ENCODE data around the gene BTBD9. TPM values are rescaled to one million over a fixed set of nuclear protein-coding genes. Genes with fewer than 3 reads are reported as not detected.

Gene BTBD9
- total RNA-seq, 1 experiment from 2014 or later, result 8.9 TPM

DNA sequence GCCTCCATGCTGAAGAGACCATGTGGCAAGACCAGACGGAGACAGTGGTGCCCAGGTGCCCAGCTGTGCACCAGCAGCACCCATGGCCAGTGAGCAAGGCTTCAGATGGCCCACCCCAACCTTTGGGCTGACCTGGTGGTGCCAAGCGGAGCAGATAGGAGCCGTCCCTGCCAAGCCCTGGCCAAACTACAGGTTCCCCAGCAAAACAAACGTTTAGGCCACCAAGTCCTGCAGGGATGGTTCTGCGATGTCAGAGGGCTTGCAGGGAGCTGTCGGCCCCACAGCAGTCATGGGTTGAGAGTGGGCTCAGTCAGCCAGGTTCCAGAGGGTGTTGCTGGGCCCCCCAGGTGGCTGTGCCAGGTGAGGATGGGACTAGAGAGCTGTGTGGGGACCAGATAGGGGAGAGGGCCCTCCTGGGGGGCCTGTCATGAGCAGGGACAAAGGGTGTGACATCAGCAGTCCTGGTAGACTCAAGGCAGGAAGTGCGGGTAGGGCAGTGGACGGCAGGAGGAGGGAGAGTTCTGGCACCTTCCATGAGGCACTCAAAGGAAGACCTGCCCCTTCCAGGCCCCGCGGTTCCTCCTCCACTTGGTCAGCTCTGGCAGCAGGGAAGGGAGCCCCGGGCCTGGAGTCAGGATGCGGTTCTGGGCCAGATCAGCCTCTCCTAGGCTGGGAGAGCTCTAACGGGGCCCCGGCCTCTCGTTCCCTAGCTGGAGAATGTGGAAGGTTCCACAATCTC lies 477.8 kb downstream of the BTBD9 start:
- Histone ChIP-seq H3K56ac (ENCODE audit: insufficient read length, low read depth, low read length) (no peak overlapping the region), H2BK12ac (ENCODE audit: insufficient read length, low read depth, low read length) (no peak overlapping the region), H3K9ac (ENCODE audit: extremely low read depth, insufficient read length, low read length) (no peak overlapping the region), H4K91ac (ENCODE audit: insufficient read length, low read depth, low read length) (no peak overlapping the region), H3K4me1 (ENCODE audit: insufficient read depth, low read length) (no peaks in the 10 kb centered on the region; the same call in 1 of the 2 replicates), H2BK15ac (ENCODE audit: low read depth, low read length) (no peak overlapping the region), H3K27ac (ENCODE audit: insufficient read length, low read depth, low read length) (no peak overlapping the region), H4K5ac (ENCODE audit: insufficient read length, low read depth, low read length) (no peak overlapping the region), H3K27me3 (ENCODE audit: insufficient read depth, low read length) (no peaks in the 10 kb centered on the region), H2AFZ (ENCODE audit: low read length) (no peak overlapping the region), H2BK120ac (ENCODE audit: low read depth, low read length, poor library complexity, severe bottlenecking) (no peak overlapping the region), H3K9me3 (ENCODE audit: control insufficient read depth, low read depth, low read length) (no peaks in the 10 kb centered on the region), H3K14ac (ENCODE audit: insufficient read depth, low read length) (no peak overlapping the region), H4K20me1 (ENCODE audit: control insufficient read depth, insufficient read depth, insufficient read length) (no peaks in the 10 kb centered on the region), H4K8ac (replicated peaks; ENCODE audit: insufficient read length, low read depth, low read length) (no peak overlapping the region), H3K79me2 (ENCODE audit: insufficient read depth, low read length) (no peaks in the 10 kb centered on the region), H3K18ac (ENCODE audit: insufficient read length, low read depth, low read length) (no peak overlapping the region), H3K4me2 (ENCODE audit: insufficient read depth, insufficient read length, low read length) (no peak overlapping the region), H3K23me2 (ENCODE audit: insufficient read length, low read depth, low read length, poor library complexity, severe bottlenecking) (no peaks in the 10 kb centered on the region), H2BK5ac (ENCODE audit: insufficient read length, low read length) (no peak overlapping the region), H3K23ac (ENCODE audit: insufficient read length, low read depth, low read length) (no peak overlapping the region), H3K79me1 (ENCODE audit: insufficient read depth, low read depth, low read length, poor library complexity, severe bottlenecking) (no peaks in the 10 kb centered on the region), H3K4ac (ENCODE audit: low read depth, low read length) (no peak overlapping the region), H2BK20ac (ENCODE audit: low read depth, low read length, poor library complexity, severe bottlenecking) (no peak overlapping the region), H3T11ph (ENCODE audit: low read length) (no peak overlapping the region), H2AK5ac (ENCODE audit: insufficient read length, low read length) (no peak overlapping the region)
- H3K36me3 Mint-ChIP-seq (ENCODE audit: insufficient read depth in 1 of 3, low read depth in 3 of 3), result peaks cover 2 to 12% (median 4%) of the 10 kb centered on the region in 3 experiments; a peak in 6 of 7 replicates
- no peaks in the 10 kb centered on the region for H3K9me3 Mint-ChIP-seq
- peaks cover 7 to 15% of the 10 kb centered on the region in 2 experiments; a peak in 3 of 4 replicates for H3K4me1 Mint-ChIP-seq
- H3K27ac Mint-ChIP-seq, result peak overlapping the region in 2 of 3 experiments; percentile 44 to 73; a peak in 2 of 7 replicates
- H3K4me3 Mint-ChIP-seq, result no peak overlapping the region
- DNase-seq, result no peak
- no CpG with 5 or more reads among the region's 15 CpGs for WGBS (ENCODE audit: extremely low coverage, insufficient read length, low lambda C conversion rate)
- no peak for TF ChIP-seq CTCF (conservative IDR thresholded peaks at IDR 0.05)
- no peaks in the 10 kb centered on the region; the same call in 1 of the 2 replicates for H3K27me3 Mint-ChIP-seq (ENCODE audit: low read depth)

All from H9 (cell line).